NCI-H345 treated with DMSO at 0.1 percent for 48 hours (cell line): Measurements from ENCODE around the gene PKDCC.

Experiments used
- DNase-seq: peaks from one replicate; lab custom pipeline; 2025; ENCODE audit not compliant: unreplicated experiment; lab: John Stamatoyannopoulos, UW

PKDCC gene

DNA sequence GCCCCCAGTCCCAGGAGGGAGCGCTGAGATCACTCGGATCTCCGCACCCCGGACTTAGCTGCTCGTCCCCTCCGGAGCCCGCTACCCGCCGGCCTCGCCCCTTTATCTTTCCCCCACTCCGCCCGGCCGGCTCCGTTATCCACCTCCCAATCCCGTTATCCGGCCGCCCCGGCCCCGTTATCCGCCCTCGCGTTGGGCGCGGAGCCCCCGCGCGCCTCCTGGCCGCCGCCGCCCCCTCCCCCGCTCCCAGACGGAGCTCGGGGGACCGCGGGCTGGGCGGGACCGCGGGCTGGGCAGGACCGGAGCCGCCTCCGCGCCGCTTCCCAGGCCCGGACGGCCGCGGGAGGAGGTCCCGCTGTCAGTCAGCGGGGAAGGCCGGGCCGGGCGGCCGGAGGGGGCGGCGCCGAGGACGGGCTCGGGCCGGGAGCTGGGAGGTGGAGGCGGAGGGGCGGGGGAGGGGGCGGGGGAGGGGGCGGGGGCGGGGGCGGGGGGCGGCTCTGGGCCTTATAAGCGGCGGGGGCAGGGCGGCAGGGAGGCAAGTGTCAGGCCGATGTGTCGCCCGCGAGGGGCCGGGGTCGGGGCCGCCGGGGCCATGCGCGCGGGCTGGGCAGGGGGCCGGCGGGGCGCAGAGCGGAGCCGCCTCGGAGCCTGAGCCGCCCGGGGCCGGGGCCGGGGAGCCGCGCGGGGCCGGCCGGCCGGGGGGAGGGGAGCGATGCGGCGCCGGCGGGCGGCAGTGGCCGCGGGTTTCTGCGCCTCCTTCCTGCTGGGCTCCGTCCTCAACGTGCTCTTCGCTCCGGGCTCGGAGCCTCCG, at the start of gene PKDCC:
TSS of gene PKDCC (plus strand) at position 534 of the 811 bp plus-strand sequence. CDS start at position 713, 179 bp downstream.
- DNase-seq, result peak; percentile 5

DNA sequence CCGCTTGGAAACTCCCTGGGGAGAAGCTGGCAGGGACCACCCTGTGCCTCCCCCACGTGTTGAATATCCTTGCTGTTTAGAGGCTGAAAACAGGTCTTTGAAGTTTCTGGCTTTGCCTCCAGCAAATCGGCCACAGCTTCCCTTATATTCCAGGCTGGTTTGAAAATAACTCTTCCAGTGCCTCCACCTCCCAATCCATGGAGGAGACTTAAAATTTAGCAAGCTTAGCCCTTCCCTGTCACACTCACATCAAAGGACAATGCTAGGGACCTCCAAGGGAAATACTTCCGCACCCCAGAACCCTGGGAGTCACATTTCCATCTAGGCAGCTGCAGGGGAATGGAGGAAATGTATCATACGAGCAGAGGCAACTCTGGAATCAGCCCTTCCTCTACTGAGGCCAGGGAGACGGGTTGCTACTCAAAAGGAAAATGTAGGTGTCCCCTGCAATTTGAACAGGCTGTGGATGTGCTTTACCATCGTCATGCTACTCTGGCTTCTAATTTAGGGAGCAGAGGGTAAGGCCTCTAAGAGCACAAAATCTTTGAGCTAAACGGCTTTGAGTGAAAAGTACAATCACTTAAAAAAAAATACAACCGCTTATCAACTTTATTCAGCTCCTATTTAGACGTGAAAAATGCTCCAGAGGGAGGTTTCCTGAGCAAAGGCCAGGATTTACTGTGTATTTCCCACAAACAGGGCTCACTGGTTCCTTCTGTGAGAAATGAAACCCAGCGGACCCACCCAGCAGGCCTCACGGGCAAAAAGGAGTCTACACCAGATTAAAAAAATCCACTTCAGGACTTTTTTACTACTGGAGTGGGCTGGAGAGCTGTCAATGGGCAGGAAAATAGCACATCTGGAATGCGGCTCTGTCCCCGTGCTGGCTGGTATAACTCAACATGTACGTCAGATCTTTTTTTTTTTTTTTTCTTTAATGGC, 49.4 kb upstream of the PKDCC start:
- DNase-seq, result no peak

GRCh38 chr2:41999128-41999480, 48.7 kb upstream of the PKDCC start:
- no peak for DNase-seq

DNA sequence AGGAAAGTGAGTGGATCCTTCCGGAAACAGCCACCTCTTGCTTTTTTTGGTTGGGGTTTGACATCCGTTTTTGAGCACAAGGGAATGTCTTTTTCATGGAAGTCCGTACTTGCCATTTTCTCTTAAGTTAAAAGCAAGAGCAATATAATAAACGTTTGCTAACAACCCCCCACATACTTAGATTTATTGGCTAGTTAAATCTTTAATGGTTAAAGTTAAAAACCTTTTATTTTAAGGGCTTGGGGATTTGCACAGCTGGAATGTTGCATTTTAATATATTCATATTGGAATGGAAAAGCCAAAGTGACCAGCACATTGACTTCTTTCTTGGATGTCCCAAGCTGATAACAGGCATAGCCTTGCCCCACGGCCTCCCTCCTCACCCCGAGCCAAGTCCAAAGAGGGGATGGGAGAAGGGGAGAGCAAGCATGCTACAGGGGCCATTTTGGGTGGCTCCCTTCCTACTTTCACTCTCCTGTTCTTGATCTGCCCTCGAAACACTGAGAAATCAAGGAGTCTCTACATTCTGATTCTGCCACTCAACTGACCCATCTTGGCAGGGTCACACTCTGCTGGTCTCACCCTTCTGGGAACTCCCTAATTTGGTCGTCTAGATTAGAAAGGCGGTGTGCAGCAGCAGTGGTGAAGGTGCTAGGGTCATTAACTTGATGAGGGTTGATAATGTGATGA, 48.1 kb upstream of the PKDCC start:
- DNase-seq, result no peak

- no peak for DNase-seq
Observed at GRCh38 chr2:42001711-42002201, 46.1 kb upstream of the PKDCC start.

- no peak for DNase-seq
Observed at GRCh38 chr2:42007551-42007950, 40.3 kb upstream of the PKDCC start.

GRCh38 chr2:42008241-42008921, 39.4 kb upstream of the PKDCC start:
- DNase-seq, result no peak

GRCh38 chr2:42009657-42010580, 37.9 kb upstream of the PKDCC start:
- no peak for DNase-seq

DNA sequence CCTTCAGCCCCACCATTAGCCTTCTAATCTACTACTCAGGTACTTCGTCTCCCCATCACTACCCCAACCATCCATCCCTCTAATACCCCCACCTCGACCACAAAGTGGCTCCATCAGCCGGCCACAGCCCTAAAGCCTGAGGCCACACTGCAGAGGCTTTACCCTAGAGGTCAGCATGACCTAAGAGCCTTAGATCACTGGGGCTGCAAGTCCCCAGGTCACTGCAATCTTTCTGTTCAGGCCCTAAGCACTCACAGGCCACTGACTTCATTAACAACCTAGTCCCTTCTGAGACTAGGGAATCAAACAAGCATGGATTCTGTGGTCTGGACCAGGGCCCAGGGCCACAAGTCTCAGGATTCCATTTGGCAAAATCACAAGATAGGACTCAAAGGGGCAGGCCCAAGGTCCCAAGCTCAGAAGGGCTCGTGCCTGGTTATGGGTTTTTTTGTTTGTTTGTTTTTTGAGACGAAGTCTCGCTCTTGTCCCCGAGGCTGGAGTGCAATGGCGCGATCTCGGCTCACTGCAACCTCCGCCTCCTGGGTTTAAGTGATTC, 37.0 kb upstream of the PKDCC start:
- no peak for DNase-seq

- DNase-seq, result no peak
Observed at GRCh38 chr2:42012137-42012536, 35.7 kb upstream of the PKDCC start.

DNA sequence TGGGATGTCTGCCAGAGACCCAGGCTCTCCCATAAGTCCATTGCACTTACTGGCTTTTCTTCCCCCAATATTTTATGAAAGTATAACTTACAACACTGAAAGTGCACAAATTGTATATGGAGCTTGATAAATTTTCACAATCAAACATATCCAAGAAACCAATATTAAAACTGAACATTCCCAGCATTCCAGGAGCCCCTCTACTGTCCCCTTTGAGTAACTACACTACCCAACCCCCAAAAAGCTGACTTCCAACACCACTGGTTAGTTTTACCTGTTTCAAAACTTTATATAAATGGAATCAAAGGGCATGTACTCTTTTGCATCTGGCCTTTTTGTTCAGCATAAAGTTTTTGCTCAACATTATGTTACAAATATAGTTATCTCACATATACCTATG, 35.2 kb upstream of the PKDCC start:
- no peak for DNase-seq

DNA sequence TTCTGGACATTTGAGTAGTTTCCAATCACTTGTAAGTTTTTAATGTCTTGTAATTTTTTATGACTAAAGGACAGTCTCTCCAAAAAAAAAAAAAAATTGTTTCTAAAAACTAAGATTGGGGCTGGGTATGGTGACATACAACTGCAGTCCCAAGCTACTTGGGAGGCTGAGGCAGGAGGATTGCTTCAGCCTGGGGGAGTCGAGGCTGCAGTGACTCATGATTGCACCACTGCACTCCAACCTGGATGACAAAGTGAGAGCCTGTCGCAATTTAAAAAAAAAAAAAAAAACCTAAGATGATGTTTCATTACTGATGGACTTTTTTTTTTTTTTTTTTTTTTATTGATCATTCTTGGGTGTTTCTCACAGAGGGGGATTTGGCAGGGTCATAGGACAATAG, 34.4 kb upstream of the PKDCC start:
- DNase-seq, result no peak

DNA sequence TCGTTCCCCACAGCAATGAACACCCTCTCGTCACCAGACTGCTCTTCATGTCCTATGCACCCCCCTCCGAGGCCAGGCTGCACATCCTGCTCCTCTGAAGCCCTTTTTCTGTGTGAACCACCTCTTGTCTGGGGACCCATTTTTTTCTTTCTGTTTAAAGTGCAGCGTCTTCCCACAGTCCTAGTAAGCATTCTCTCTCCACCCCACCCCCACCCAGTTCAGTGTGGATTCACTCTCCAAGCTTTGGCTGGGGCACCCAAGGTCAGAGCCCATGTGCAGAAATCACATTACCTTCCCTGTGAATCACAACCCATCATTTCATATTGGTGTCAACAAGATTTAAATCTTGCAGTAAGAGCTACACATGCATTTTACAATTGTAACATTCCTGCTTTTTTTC, 26.4 kb upstream of the PKDCC start:
- no peak for DNase-seq

GRCh38 chr2:42025151-42025582, 22.7 kb upstream of the PKDCC start:
- no peak for DNase-seq

DNA sequence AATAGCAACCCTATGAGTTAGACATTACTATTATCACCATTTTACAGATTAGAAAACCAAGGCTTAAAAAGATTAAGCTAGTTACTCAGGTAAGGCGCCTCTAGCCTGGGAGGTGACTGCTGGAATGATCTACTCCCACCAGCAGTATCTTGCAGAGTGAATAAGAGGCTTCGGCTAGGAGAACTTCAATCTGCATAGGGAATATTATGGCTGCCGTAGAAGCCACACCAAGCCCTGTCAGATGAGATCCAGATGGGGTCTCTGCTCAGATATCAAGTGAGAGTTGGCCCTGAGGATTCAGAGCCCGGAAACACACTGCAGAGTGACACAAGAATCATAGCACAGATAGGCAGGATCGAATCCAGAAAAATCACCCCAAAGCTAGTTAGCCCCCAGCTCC, 21.5 kb upstream of the PKDCC start:
- DNase-seq, result no peak

GRCh38 chr2:42028571-42029148, 19.2 kb upstream of the PKDCC start:
- DNase-seq, result no peak

DNA sequence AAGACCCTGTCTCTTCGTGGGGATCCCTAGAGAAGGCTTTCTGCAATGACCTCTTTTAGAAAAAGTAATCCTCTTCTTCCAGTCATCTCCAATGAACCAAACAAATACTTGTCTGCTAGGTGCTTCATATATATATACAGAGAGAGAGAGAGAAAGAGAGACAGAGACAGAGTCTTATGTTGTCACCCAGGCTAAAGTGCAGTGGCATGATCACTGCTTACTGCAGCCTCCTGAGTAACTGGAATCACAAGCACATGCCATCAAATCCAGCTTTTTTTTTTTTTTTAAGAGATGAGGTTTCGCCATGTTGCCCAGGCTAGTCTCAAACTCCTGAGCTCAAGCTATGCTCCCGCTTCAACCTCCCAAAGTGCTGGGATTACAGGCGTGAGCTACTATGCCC, 18.6 kb upstream of the PKDCC start:
- DNase-seq, result no peak

DNA sequence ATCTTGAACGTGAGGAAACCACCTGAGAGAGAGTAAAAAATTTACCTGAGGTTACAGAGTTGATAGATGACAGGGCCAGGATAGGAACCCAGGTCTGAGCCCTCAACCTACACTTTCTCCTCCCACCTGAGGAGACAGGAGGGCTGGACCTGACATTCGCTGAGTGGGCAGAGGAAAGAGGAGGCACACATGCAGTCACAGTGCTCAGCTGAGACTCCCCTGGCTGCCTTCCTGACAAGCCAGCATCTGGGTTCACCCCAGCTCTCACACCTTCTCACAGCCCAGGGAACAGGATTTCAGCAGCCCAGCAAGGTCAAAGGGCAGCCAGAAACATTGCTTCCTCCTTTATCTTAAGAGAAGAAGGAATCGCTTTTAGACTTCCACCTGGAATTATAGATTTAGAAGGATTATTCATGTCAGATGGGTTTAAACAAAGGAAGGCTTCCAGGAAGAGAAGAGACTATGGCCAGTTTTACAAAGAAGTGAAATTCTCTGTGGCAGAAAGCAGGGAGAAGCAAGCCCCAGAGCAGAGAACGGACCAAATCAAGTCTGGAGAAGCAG, 18.1 kb upstream of the PKDCC start:
- DNase-seq, result no peak
